ENCODE results near the gene TCF4.

GRCh38 chr18:55592572-55592971 is 4.6 kb upstream of the TCF4 start:
- TF ChIP-seq CTBP1 (IDR thresholded peaks at IDR 0.05; ENCODE audit: borderline replicate concordance) (no peak), SP1 (IDR thresholded peaks at IDR 0.05) (no peak), HDGF (IDR thresholded peaks at IDR 0.05; ENCODE audit: borderline replicate concordance) (no peak)

All from HEK293T (cell line).